Activated B cell treated with CpG ODN at 0.5 μM for 24 hours (primary cell): ENCODE measurements around the gene CXCL10. TPM values are rescaled to one million over a fixed set of nuclear protein-coding genes. Genes with fewer than 3 reads are reported as not detected.
"Not testable (repeated sequence)": the region's sequence is repeated elsewhere in the genome, so short reads cannot be mapped to it uniquely, and the experiment has no call there.

Source experiments
- ATAC-seq: fragments of 200-7000 bp; cut with Tn5 transposase; one replicate; pipeline ENCODE4 v1.10.0; 2021; ENCODE audit warnings: low read depth, mild to moderate bottlenecking, moderate library complexity
- CTCF ChIA-PET: fragments of 350-600 bp; sonication (Branson Sonifier 250); formaldehyde crosslinking; loops from one replicate; lab custom pipeline; 2021; ENCODE audit warnings: antibody characterized with exemption; lab: Charles Lee
- POLR2A ChIA-PET: fragments of 350-600 bp; sonication (Branson Sonifier 250); formaldehyde crosslinking; loops from one replicate; lab custom pipeline; 2021; ENCODE audit warnings: antibody characterized with exemption; lab: Charles Lee
- DNase-seq: peaks from one replicate; pipeline ENCODE4 v3.0.0; 2022
- H3K27ac Mint-ChIP-seq: one replicate; pipeline ENCODE4 v1.8.0; 2020; ENCODE audit warnings: mixed read lengths
- H3K27me3 Mint-ChIP-seq: one replicate; pipeline ENCODE4 v1.8.0; 2021; ENCODE audit warnings: mixed read lengths
- H3K36me3 Mint-ChIP-seq: one replicate; pipeline ENCODE4 v1.8.0; 2021; ENCODE audit warnings: low read depth, mixed read lengths
- H3K4me1 Mint-ChIP-seq: one replicate; pipeline ENCODE4 v1.8.0; 2021; ENCODE audit warnings: mixed read lengths
- H3K4me3 Mint-ChIP-seq: one replicate; pipeline ENCODE4 v1.8.0; 2020; ENCODE audit warnings: mild to moderate bottlenecking, mixed read lengths
- H3K9me3 Mint-ChIP-seq: one replicate; pipeline ENCODE4 v1.8.0; 2020; ENCODE audit warnings: mixed read lengths
- CTCF ChIP-seq: fragments of 200-600 bp; IDR thresholded peaks from one replicate; pipeline ENCODE4 v1.8.0; 2022; ENCODE audit warnings: antibody characterized with exemption, mild to moderate bottlenecking
- intact Hi-C: fragments of 100-400 bp; cut with micrococcal nuclease; formaldehyde crosslinking; loops from one replicate; pipeline ENCODE4 v1.15.1; 2024
- total RNA-seq: library from RNA; stranded (reverse); gene quantifications from 2 replicates; pipeline ENCODE4 v1.2.3, GENCODE V29; 2022

CXCL10 gene
- total RNA-seq, 1 donor from 2014 or later, result not detected

GRCh38 chr4:76002176-76002575 is 21.1 kb downstream of the CXCL10 start:
- DNase-seq (no peak), ATAC-seq (no peak)
- TF ChIP-seq CTCF, result no peak
- no peaks in the 10 kb centered on the region for H3K9me3 Mint-ChIP-seq
- no peak overlapping the region for H3K4me3 Mint-ChIP-seq
- H3K27me3 Mint-ChIP-seq, result no peaks in the 10 kb centered on the region
- ChIA-PET POLR2A (no interaction called here), CTCF (no interaction called here)
- H3K27ac Mint-ChIP-seq, result no peak overlapping the region
- H3K36me3 Mint-ChIP-seq, result no peaks in the 10 kb centered on the region
- no peaks in the 10 kb centered on the region for H3K4me1 Mint-ChIP-seq
- intact Hi-C loops, result no loop called here

GRCh38 chr4:76001700-76002099 is 21.6 kb downstream of the CXCL10 start:
- H3K4me3 Mint-ChIP-seq, result no peak overlapping the region
- ChIA-PET POLR2A (no interaction called here), CTCF (no interaction called here)
- no peak for TF ChIP-seq CTCF
- no peak for ATAC-seq
- no peaks in the 10 kb centered on the region for H3K27me3 Mint-ChIP-seq
- intact Hi-C loops, result no loop called here
- no peaks in the 10 kb centered on the region for H3K36me3 Mint-ChIP-seq
- H3K4me1 Mint-ChIP-seq, result no peaks in the 10 kb centered on the region
- no peak overlapping the region for H3K27ac Mint-ChIP-seq
- H3K9me3 Mint-ChIP-seq, result no peaks in the 10 kb centered on the region
- no peak for DNase-seq

GRCh38 chr4:76000279-76000678 is 23.0 kb downstream of the CXCL10 start:
- TF ChIP-seq CTCF, result no peak
- ATAC-seq, result no peak
- Mint-ChIP-seq H3K27ac (no peak overlapping the region), H3K4me1 (no peaks in the 10 kb centered on the region), H3K36me3 (no peaks in the 10 kb centered on the region), H3K27me3 (no peaks in the 10 kb centered on the region), H3K9me3 (no peaks in the 10 kb centered on the region), H3K4me3 (no peak overlapping the region)
- CTCF ChIA-PET, result no interaction called here
- DNase-seq, result no peak
- intact Hi-C loops, result no loop called here
- POLR2A ChIA-PET, result no interaction called here

- intact Hi-C loops, H3K27ac Mint-ChIP-seq, POLR2A ChIA-PET, H3K4me1 Mint-ChIP-seq, H3K4me3 Mint-ChIP-seq, DNase-seq, H3K9me3 Mint-ChIP-seq, H3K36me3 Mint-ChIP-seq, H3K27me3 Mint-ChIP-seq, ATAC-seq: not testable (repeated sequence)
- CTCF ChIA-PET, result interaction anchor here (1.3 kb wide), 1 partner anchor 62 kb away, joined by 3 read pairs; no protein-coding TSS in a partner anchor
Measured at GRCh38 chr4:75998525-75999147, 24.7 kb downstream of the CXCL10 start.

GRCh38 chr4:75997946-75998345 is 25.4 kb downstream of the CXCL10 start:
- Mint-ChIP-seq H3K4me3 (no peak overlapping the region), H3K27ac (no peak overlapping the region), H3K27me3 (no peaks in the 10 kb centered on the region), H3K9me3 (no peaks in the 10 kb centered on the region), H3K4me1 (no peaks in the 10 kb centered on the region), H3K36me3 (no peaks in the 10 kb centered on the region)
- ATAC-seq (no peak), DNase-seq (no peak)
- no peak for TF ChIP-seq CTCF
- intact Hi-C loops, result no loop called here
- ChIA-PET CTCF (interaction anchor here (0.9 to 4.4 kb wide), 5 partner anchors 56 to 71 kb away, joined by 3 to 117 read pairs (median 4); no protein-coding TSS in a partner anchor), POLR2A (no interaction called here)
